Esophagus mucosa (tissue), 1 donor: ENCODE data around the gene IGFBP3. TPM values are rescaled to one million over a fixed set of nuclear protein-coding genes. Genes with fewer than 3 reads are reported as not detected.

Experiments used
- ATAC-seq: fragments of 200-7000 bp; cut with Tn5 transposase; one replicate; pipeline ENCODE4 v1.9.1; 2020
- total RNA-seq: library from RNA; stranded (reverse); gene quantifications from one replicate; pipeline ENCODE4 v1.2.4, GENCODE V29; 2023
- donor health status: DM: yes; HTN: yes; CAD: no.

The IGFBP3 gene
- total RNA-seq, 1 donor from 2014 or later = 7.9 TPM

GRCh38 chr7:45891462-45892402 is 29.3 kb downstream of the IGFBP3 start:
- no peak for ATAC-seq

GRCh38 chr7:45890902-45891461 is 30.1 kb downstream of the IGFBP3 start:
- no peak for ATAC-seq

DNA sequence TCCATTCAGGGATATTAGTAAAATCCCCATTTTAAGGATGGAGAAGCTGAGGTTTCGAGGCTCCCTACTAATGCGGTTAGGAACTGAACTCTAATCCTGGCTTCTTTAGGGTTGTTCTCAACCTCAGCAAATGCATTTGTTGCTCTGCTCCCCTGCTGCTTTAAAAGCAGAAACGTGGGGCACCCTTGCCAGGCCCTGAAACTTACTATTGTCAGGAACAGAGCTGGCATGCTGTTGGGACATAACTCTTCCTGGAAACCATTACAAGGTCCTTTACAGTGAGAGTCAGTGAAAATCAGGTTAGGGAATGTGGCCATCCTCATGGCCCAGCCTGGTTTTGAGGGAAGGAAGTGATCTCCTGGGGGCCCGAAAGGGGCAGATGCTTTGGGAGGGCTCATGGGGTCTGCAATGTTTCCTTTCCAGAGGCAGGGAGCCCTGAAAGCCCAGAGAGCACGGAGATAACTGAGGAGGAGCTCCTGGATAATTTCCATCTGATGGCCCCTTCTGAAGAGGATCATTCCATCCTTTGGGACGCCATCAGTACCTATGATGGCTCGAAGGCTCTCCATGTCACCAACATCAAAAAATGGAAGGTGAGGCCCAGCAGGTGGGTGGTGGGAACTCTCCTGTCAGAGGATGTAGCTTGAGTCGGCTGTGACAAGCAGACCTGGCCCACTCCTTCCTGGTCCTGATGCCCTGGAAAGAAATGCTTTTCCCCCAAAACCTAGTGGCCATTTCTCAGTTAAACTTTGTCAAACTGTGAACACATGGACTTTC is 30.8 kb downstream of the IGFBP3 start:
- ATAC-seq = no peak

DNA sequence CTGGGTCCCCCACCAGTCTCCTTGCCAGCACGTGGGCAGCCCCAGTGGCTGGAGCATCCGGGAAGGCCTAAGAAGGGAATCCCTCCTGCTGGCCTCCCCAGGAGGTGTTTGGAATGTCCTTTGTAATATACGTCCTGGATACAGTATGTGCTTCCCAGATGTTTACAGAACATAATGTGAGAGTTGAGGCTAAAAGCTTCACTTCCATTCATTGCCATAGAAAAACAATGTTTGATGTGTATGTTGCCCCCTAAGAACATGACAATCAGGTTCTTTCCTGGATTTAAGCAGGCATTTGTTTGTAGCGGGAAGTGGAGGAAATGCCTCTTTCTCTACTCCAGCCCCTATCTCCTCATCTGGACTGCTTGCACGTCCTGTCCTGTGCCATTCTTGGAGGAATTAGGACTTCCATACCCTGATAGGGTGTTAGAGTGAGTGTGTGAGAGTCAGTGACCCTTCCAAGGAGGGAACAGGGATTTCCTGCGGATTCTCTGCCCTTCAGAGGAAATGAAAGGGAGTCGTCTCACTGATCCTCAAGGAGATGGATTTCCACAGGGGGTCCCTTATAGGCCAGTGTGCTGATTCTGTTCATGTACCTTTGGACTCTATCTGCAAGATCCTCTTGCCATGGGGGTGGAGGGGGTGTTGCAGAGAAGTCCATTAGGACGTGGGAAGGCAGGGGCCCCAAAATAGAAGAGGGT is 31.6 kb downstream of the IGFBP3 start:
- no peak for ATAC-seq

DNA sequence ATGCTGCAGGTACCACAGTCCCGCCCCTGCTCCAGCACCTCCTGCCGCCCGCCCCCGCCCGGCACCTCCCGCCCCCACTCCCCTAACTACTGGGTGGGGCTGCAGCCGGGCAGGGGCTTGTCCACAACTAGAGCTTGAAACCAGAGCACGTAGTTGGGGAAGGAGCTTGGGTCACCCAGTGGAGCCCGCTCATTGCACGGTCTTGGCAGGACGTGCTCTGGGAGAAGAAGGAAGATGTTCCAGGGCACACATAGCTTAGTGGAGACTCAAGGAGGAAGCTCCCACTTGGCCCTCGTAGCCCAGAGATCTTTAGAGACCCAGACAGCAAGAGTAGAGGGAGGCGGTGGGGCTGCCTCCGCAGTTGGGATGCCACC is 32.1 kb downstream of the IGFBP3 start:
- no peak for ATAC-seq

- ATAC-seq = peak; percentile 48
Measured at GRCh38 chr7:45888185-45888992, 32.7 kb downstream of the IGFBP3 start, which contains the start of gene IGFBP1. Gene IGFBP1 (plus strand): TSS chr7:45888488. CDS start chr7:45888653, 165 bp downstream.

DNA sequence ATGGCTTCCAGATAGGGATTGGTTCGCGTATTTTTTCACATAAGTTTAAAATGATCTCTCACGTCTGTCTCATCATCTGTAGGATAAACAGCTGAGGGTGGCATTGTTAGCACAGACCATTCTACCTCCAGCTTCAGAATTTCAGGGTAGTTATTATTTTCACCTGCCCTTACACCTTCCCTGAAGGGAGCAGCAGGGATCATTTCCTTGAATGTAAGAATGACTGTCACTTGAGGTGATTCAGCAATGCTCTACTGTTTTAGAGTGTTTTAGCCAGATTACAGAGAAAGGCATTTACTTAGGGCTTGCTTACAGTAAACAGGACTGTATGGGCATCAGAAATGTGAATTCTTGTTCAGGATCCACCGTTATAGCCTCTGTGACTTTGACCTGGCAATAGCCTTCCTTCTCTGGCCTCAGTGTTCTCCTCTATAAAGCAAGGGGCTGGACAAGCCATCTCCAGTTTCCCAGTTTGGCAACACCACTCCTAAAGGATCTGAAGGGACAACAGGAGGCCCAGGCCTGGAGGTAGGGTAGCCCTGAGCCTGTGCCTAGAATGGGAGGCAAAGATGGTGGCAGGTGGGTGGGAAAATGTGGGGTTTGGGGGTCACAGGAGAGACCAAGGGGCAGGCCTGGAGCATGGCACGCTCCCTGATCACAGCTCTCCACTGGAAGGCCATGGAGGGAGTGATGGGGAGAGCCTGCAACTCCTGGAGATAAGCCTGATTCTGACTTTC is 34.0 kb downstream of the IGFBP3 start:
- ATAC-seq = no peak

GRCh38 chr7:45885264-45885882 is 35.7 kb downstream of the IGFBP3 start:
- no peak for ATAC-seq

GRCh38 chr7:45884136-45884535 is 36.9 kb downstream of the IGFBP3 start:
- ATAC-seq = no peak

- no peak for ATAC-seq
Measured at GRCh38 chr7:45882465-45882810, 38.6 kb downstream of the IGFBP3 start.

DNA sequence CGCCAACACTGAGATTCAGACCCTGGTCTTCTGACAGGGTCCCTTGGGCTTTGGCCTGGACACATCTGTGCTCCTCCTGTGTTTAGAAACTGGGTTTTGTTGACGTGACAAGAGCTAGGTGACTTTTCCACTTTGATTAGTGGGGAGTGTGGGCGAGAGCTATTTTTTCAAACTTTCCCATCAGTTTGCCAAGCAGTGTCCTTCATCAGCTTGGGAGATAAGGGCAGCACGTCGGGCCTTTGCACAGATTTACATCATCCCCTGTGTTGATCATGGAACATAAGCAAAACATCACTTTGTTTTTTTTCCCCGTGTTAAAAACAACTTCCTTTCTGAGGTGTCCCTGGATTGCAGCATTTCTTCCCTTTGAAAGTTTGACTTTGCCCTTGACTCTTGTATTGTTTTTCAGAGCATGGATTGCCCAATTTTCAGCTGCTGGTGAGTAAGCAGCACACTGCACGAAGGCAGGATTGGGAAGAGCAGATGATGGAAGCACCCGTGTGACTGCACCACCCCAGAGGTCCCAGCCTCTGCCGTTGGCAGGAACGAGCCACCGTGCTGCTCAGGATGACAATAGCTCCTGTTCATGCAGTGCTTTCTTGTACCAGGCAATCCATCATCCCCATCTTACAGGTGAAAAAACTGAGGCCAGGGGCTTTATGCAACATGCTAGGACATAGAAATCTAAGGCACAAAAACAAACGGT is 39.2 kb downstream of the IGFBP3 start:
- peak; percentile 28 for ATAC-seq

- ATAC-seq = no peak
Measured at GRCh38 chr7:45881280-45881758, 39.8 kb downstream of the IGFBP3 start.

DNA sequence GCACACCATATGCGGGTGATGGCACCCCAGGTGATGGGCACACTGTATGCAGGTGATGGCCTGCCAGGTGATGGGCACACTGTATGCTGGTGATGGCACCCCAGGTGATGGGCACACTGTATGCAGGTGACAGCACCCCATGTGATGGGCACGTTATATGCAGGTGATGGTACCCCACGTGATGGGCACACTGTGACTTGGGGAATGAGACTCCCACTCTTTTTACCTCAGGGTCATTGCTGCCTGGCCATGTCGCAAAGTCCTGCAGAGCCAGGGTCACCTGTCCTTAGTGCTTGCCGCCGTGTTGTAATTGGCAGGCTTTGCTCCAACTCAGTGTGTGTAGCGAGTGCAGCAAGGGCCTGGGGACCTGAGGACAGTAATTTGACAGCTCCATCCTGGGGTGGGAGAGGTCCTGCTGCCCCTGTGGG is 40.6 kb downstream of the IGFBP3 start:
- peak; percentile 33 for ATAC-seq

- ATAC-seq = no peak
Measured at GRCh38 chr7:45878457-45879144, 42.5 kb downstream of the IGFBP3 start.

DNA sequence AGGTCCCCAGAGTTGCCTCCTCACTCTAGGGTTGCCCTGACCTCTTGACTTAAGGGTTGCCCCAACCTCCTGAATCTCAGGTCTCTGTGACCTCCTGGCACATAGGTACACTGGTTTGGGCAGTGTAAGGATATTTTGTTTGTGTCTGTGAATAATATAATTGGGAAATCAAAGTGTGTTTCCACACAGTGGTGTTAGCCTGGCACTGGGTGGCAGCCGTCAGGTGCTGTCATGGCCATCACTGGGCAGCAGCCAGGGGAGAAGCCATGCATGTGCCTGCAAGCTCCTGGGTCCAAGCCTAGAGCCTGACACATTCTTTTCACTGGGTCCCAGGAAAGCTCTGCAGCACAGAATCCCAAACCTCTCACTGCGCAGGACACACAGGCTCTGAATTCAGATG is 44.6 kb downstream of the IGFBP3 start:
- no peak for ATAC-seq

GRCh38 chr7:45874408-45875131 is 46.5 kb downstream of the IGFBP3 start:
- no peak for ATAC-seq

DNA sequence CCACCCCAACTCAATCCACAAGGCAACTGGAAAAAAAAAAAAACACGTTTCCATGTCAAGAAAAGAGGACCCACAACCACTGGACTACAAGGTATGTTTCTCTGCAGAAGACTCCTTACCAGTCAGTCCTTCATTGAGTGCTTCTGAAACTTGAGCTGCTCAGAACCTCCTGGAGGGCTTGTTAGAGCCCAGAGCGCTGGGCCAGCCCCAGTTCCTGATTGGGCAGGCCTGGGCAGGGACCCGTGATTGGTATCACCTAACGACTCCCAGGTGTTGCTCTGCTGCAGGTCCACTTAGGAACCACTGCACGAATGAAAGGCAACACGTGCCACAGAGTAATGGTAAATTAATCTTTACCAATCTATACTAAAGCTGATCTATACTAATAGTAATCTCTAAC is 47.7 kb downstream of the IGFBP3 start:
- ATAC-seq = no peak

- no peak for ATAC-seq
Measured at GRCh38 chr7:45873035-45873354, 48.1 kb downstream of the IGFBP3 start, which contains the start of gene CCDC201. Gene CCDC201 (minus strand): TSS chr7:45873082. CDS start chr7:45873007, 75 bp downstream.
